Inflammatory macrophage (primary cell): ENCODE results near the gene CREG2.
A peak's percentile ranks its signal among the peaks of the same experiment; 100 is the strongest.
"Not testable (repeated sequence)": the region's sequence is repeated elsewhere in the genome, so short reads cannot be mapped to it uniquely, and the experiment has no call there.

ENCODE experiments used
- DNase-seq, 2 donors: peaks; one replicate each; pipeline ENCODE4 v3.0.0-alpha.2; 2020 to 2022

CREG2 gene

DNA sequence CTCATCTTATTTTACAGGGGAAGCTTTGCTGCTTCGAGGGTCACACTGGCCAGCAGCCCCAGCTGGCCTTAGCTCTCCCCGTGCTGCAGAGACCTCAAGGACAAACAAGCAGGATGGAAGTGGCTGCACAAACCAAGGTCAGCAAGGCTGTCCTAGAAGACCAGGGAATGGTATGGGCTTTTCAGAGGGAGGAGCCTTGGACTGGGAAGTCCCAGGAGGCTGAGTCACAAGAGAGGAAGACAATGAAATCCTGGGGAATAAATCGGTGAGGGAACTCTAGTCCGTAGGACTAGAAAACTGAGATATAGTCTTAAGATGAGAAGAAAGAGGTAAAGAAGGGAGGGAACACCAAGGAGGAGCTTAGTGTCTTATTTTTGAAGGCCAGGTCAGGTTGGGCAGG is 15.7 kb downstream of the CREG2 start:
- DNase-seq = peak in 1 of 2 donors; percentile 24

DNA sequence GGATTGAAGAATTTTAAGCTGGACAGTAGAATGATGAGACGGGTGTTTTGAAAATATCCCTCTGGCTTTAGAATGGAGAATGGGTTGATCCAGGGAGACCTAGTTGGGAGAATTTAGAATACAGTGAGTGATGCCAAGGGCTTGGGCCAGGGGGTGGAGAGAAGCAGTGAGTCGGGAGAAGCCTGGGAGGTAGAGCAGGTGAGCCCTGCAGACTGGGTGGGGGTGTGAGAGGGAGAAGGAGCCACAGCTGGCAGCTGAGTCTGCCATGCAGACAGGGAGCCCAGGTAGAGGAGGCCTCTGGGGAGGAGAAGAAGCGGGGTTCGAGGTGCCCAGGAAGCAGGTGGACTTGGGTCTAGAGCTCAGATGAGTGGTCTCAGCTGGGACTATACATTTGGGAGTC is 18.2 kb downstream of the CREG2 start:
- DNase-seq = no peak

DNA sequence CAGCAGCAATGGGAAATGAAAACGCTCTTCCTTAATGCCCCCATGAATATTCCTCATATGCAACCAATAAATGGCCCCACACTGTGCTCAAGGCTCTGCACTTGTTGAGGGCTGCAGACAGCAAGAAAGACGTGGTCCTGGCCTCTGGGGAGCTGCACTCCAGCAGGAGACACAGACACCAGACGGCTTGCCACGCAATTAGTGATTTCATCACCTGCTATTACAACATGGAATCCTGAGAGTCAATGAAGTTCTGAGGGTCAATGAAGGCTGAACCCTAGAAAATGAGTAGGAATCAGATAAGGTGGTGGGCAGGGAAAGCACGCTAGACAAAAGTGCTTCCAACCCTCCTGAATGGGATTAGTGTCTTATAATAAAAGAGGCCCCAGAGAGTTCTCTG is 18.9 kb downstream of the CREG2 start:
- peak; percentile 49 to 67 for DNase-seq

DNA sequence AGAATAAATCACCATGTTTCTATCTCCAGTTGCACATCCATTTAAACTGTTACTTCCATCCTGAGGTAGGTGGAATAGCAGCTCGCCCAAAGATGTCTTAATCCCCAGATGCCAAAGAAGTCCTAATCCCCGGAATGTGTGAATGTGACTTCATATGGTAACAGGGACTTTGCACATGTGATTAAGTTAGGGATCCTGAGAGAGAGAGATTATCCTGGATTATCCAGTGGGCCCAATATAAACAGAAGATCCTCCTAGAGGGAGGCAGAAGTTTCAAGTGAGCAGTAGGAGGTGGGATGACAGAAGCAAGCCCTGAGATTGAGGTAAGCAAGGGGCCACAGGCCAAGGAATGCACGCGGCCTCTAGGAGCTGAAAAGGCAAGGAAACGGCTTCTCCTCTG is 19.8 kb downstream of the CREG2 start:
- no peak for DNase-seq

DNA sequence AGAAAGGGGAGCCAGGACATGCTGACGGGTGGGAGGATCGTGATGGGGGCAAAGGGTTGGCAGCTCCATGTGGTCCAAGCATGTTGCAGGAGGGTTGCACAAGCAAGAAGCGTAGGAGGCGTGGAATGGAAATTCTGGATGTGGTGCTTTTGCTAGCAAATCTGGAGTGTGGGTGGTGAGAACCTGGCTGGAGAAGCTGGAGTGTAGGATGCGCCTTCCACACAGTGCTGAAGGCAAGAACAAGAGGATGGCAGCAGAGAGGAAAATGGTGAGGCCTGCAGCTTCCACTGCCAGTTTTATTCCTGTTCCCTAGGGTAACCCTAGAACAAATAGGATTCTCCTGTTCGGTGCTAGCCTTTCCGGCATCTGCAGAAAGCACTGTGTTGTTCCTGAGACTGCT is 22.4 kb downstream of the CREG2 start:
- no peak for DNase-seq

DNA sequence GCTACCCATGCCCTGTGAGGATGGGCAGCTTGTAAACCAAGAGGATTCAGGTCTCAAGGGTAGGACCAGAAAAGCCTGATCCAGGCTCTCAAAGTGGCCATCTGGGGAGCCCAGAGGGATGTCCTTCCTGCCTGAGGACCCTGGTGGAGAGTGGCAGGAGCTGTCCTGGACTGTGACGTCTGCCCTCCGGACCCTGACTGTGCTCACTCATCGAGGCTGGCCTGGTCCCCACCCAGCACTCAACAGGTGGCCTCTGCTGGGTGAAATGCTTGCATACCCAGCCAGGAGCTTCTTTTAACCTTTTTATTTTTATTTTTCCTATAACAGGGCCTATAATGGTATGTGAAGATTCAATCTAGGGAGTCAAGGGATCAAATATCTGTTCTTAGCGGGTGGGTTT is 24.5 kb downstream of the CREG2 start:
- no peak for DNase-seq

DNA sequence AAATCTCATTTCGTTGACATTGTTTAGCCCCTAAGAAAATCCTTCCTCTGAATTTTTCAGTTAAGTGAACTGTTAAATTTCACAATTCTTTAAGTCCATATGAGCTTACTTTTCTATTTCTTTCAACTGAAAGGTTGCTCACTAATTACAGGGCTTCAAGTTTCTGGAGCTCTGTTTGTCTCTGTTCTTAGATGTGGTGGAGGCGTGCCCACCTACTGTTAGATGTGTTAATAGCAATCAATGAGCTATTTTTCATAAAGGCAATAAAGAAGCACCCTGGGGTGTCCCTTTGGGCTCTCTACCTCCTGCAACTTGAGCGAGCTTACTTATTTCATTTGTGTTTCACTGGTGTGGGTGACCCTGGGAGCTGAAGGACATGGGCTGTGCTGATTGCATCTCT is 25.0 kb downstream of the CREG2 start:
- DNase-seq = no peak

DNA sequence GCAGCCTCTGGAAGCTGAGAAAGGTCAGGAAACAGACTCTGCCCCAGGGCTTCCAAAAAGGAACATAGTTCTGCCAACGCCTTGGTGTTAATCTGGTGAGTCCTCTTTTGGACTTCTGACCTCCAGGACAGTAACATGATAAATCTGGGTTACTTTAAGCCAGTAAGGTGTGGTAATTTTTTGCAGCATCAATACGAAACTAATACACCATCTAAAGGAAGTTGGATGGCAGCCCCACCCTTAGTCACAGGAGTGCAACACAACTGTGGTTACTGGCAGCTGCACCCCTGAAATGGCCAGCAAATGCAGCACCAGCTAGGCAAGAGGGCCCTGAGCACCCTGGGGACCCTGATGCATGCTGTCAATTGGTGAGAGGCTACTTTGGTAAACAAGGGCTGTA is 25.8 kb downstream of the CREG2 start:
- DNase-seq = peak; percentile 34 to 64

DNA sequence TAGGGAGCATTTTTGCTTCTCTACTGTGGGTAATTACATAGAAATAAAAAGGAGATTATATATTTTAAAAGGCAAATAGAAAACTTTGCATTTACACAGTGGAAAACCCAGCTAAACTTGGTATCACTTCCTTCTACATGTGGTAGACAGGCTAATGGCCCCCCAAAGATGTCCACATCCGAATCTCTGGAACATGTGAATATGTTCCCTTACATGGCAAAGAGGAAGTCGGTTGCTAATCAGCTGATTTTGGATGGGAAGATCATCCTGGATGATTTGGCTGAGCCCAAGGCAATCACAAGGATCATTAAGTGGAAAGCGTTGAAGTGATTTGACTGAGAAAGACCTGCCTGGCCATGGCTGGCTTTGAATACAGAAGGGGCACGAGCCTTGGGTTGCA is 26.2 kb downstream of the CREG2 start:
- peak; percentile 69 to 72 for DNase-seq

DNA sequence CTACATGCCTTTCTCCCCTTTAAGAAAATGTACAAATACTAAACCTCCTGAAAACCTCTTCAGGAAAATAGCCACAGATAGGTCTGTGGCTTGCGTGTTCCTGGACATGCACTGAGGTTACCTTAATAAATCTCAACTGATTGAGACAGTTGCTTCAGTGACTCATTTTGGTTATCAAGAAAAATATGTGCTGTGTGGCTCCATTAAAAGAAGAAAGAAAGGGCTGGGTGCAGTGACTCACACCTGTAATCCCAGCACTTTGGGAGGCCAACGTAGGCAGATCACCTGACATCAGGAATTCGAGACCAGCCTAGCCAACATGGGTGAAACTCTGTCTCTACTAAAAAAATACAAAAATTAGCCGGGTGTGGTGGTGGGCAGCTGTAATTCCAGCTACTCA is 27.1 kb downstream of the CREG2 start:
- no peak for DNase-seq

DNA sequence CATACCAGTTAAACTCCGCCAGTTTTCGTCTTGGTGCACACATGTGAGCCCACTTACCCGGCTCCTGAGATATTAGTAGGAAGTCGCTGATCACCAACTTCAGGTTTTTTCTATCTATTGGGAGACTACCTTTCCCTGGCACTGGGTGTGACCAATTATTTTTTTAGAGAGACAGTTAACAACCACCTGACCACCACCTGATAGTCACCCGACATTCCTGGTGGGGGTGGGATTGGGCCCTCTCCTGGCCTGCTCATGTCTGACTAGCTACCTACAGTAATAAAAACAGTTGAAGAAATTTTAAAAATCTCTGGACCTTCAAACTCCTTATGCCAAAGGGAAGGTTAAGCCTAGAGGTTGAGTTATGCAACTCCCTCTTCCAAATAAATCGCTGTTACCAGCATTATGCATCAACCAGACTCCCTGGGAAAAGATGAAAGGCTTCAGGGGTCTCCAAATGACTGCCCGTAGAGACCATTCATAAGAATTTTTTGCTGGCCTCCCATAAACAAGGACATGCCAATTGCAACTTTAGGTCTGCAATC is 27.8 kb downstream of the CREG2 start:
- no peak for DNase-seq

DNA sequence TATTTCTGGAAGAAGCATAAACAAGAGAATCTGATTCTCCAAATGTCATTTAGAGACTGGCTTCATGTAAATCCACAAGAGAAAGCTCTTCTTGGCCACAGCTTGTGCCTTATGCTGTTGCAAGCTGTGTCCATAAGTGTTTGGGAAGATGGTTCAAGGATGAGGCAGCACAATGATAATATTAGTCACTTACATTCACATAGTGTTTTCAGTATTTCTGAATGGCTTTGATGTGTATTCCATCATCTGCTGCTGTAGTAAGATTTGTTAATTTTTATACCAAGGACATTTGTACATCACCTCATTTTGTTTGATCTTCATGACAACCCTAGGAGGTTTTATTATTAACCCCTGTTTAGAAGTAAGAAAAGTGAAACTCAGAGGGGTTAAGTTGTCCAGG is 29.9 kb downstream of the CREG2 start:
- no peak for DNase-seq

DNA sequence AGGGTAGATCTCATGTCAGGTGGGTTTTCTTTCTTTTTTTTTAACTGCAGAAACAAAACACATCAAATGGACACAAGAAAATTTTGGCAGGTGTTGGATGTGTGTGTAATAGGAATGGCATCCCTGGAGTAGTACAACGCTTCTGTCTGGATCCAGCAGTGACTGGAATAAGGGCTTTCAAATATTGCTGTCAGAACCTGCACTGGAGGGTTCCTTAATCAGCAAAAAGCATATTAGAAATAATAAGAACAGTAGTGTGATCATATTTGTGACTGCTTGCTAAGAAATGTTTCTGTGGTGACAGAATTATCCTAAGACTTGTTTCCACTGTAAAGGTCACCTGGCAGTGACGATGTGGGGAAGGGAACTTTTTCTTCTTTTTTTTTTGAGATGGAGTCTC is 30.8 kb downstream of the CREG2 start:
- DNase-seq = no peak

DNA sequence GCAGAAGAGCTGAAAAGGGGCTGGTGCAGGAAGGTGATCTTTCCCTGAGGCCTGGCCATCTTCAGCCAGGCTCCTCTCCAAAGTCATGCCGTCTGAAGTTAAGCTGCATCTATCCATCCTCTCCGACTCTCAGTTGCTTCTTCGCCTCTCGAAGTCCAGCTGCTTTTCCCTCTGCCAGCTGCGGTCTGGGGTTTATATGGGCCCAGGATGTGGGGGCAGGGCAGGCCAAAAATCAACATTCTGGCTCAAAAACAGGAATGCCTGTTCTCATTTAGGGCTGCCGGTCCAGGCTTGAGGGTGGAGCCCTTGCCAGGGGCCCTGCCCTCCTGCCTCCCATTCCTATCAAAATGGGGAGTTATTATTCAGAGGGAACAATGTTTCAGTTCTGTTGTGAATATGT is 31.2 kb downstream of the CREG2 start:
- no peak for DNase-seq

DNA sequence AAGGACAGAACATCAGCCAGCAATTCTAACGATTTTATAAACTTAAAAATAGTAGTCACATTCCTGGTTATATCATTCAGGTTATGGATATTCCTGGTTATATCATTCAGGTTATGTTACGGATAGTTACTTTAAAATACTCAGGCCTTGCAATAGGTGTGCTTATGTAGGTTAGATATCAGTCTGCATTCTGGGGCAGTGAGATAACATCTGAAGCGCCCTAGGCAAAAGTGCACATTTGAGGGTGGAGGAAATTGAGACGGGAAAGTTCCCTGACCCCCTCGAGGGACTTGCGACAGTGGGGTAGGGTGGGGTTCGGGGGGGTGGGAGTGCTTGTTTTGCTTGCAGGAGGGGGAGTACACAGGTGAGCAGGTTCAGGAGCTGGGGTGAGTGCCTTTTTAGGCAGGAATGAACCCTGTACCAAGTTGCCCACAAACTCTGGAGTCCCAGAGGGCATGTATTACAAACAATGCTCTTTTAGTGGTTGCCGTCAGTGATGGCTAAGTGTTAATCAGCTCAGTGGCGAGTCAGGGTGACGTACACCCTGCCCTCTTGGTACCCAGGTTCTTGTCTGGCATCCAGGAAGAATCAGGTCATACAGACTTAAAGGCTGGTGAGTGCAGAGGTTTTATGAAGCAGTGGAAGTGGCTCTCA is 31.8 kb downstream of the CREG2 start:
- DNase-seq = no peak

DNA sequence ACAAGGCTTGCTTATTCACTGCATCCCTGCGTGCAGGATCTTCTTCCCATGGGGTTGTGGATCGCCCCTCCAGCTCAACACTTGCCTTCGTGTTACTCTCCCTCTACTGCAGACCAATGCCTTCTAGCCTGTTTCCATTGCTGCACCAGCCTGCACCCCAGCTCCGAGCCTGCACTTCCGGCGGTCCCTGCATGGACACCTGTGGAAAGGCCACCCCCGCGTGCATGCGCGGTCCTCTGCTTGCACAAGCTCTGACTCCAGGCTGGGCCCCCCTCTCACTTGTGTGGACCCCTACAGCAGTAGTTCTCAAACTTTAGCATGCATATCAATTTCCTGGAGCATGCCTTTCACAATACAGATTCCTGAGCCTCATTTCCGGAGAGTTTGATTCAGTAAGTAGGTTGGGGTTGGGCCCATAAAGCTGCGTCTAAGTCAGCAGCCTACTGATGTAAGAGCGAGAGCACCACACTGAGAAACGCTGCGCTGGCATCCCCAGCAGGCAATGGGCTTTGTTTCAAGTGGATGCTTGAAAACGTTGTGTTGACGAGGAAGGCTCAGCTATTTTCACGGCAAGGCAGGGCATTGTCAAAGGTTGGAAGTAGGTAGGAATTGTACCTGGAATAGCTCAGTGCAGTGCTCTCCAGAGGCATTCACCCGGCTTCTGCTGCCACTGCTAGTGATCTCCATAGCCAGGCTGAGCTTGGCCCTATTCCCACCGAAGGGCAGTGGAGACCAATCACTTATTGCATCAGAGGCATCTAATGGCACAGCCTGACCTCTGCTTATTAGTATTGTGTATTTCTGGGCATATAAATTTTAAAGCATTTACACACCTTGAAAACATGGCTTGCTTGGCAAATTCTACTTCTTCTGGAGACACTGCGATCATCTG is 32.6 kb downstream of the CREG2 start:
- no peak for DNase-seq

DNA sequence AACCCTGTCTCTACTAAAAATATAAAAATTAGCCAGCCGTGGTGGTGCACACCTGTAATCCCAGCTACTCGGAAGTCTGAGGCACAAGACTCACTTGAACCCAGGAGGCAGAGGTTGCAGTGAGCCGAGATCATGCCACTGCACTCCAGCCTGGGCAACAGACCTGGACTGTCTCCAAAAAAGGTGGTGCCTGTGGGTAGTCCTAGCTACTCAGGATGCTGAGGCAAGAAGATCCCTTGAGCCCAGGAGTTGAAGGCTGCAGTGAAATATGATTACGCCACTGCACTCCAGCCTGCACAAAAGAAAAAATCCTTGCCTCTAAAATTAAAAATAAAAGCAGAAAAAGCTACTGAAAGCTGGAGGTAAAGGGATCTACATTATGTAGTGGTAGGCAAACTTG is 34.7 kb downstream of the CREG2 start:
- DNase-seq = not testable (repeated sequence)

DNA sequence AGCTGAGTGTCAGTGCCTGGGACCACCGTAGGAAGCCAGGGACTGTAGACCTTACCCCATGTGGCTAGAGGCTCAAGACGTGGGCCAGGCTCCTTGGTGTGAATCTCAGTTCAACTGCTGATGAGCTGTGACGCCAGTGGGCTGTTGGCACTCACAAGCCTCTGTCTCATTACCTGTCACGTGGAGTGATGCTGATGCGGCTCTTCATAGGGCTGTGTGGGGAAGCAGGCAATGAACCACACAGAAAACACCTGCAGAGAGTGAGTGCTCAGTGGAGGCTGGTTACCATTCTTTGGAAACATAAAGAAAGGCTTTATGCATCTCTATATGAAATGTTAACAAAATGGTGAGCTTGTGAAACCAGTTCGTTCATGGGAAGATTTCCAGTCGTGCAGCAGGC is 36.1 kb downstream of the CREG2 start:
- no peak for DNase-seq

DNA sequence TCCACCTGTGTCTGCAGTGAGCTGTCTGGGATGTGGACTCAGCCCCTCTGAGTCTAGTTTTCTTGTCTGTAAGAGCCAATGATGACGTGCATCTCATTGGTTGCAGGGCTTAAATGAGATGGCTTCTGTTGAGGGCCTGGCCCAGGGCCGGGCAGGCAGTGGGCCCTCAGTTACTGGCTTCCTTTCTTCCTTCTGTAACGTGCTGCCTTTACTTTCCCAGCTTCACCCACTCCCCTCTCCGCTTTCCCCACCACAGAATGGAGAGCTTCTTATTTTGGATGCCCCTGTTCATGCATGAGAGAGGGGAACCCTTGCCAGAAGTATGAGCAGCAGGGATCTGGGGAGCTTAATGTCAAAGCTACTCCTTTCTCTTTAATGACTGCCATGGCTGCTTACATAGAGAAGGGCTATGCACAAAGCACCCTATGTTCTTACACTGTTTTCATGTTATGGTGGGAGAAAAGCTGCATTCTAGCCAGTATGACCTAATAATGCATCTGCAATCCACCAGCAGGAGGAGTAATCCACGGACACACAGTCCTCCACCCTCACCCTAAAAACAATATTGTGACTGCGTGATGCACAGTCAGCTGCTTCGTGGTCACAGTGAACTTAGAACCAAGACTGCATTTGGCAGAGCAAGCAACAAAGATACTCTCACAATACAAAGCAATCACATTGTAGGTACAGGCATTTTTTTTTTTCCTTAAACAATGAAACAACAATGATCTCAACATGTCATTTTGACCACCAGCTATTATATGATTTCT is 37.2 kb downstream of the CREG2 start:
- DNase-seq = peak; percentile 83 to 92

DNA sequence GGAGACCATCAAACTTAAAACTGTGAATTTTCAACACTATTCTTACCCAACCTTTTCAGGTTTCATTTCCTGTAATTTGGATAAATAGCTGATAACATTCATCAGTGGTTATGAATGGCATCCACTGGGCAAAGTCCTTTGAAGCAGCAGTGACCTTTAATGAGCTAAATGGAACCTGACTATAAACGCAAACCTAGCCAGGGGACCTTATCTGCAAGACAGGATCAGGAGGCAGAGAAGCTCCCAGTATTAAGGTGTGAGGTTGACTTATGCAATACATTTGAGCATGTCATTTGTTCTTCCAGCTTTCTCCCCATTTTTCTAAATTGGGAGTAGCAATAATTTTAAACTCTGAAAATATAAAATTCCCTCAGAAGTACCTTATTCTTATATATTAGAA is 38.4 kb downstream of the CREG2 start:
- DNase-seq = no peak

DNA sequence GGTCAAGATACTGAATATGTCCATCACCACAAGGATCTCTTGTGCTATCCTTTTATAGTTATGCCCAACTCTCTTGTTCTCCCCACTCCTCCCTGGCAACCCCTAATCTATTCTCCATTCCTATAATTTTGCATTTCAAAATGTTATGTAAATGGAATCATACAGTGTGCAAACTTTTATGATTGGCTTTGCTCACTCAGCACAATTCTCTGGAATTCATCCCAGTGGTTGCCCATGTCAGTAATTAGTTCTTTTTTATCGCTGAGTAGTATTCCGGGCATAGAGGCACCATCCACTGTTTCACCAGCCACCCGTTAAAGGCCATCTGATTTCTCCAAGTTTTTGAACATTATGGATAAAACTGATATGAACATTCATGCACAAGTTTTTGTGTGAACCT is 40.4 kb downstream of the CREG2 start:
- no peak for DNase-seq

DNA sequence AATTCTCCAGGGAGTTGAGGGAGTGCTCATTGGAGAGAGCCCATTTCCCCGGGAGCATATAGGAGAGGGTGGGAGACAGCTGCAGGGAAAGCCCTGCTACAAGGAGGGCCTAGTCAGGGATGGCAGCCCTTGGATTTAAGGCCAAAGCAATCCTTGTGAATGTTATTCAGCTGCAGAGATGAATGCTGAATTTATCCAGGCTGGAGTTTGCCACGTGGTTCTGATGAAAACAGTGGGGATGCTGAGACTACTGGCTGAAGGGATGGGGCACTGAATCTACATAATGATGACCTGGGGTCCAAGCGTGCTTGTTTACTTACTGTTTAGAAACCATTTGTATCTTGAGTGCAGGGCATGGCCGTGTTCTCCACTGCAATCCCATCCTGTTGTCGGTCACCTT is 43.2 kb downstream of the CREG2 start:
- DNase-seq = no peak

DNA sequence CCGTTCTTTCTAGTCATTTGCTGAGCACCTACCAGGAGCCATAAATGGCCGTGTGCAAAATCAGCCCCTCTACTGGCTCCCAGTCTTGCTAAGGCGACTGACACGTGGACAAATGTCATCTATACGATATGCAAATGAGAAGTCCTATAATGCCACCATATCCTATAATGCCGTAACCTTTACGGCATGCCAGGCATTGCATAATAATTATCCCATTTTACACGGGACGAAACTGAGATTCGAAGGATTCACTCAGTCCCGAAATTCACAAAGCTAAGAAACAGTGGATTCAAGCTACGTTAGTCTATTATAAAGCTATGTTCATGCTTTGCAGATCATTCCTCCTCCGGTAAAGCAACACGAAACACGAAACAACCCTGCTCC is 44.7 kb downstream of the CREG2 start:
- DNase-seq = no peak
